HG03103 (cell line): ENCODE results near the gene UBE2J2.

Experiments used
- ATAC-seq: cut with Tn5 transposase; IDR thresholded peaks from one replicate; pipeline ENCODE4 v1.9.1; 2021; ENCODE audit warnings: low read depth; ENCODE audit not compliant: unreplicated experiment

The UBE2J2 gene

GRCh38 chr1:1296070-1297061 lies 22.7 kb upstream of the UBE2J2 start:
- no peak for ATAC-seq

GRCh38 chr1:1295154-1295923 lies 21.7 kb upstream of the UBE2J2 start:
- ATAC-seq, result no peak

GRCh38 chr1:1294250-1294890 lies 20.7 kb upstream of the UBE2J2 start:
- no peak for ATAC-seq

- ATAC-seq, result no peak
These were observed 19.9 kb upstream of the UBE2J2 start for GRCh38 chr1:1293263-1294249.

- ATAC-seq, result no peak
These were observed 19.2 kb upstream of the UBE2J2 start for GRCh38 chr1:1292851-1293250.

GRCh38 chr1:1292442-1292779 lies 18.8 kb upstream of the UBE2J2 start:
- ATAC-seq, result no peak

- no peak for ATAC-seq
These were observed 18.1 kb upstream of the UBE2J2 start for GRCh38 chr1:1291548-1292441.

GRCh38 chr1:1291023-1291528 lies 17.4 kb upstream of the UBE2J2 start:
- ATAC-seq, result no peak

- no peak for ATAC-seq
These were observed 16.6 kb upstream of the UBE2J2 start for GRCh38 chr1:1290238-1290731.

- no peak for ATAC-seq
These were observed 13.8 kb upstream of the UBE2J2 start for GRCh38 chr1:1287288-1288110.

GRCh38 chr1:1286313-1287261 lies 12.9 kb upstream of the UBE2J2 start:
- ATAC-seq, result no peak

GRCh38 chr1:1285611-1286311 lies 12.1 kb upstream of the UBE2J2 start:
- ATAC-seq, result no peak

GRCh38 chr1:1285102-1285571 lies 11.5 kb upstream of the UBE2J2 start:
- no peak for ATAC-seq

GRCh38 chr1:1284221-1285101 lies 10.8 kb upstream of the UBE2J2 start:
- no peak for ATAC-seq

GRCh38 chr1:1283821-1284220 lies 10.2 kb upstream of the UBE2J2 start:
- ATAC-seq, result no peak
